KG1 (cell line): ENCODE results near the gene GLP1R.

Experiments
- DNase-seq: peaks from one replicate; lab custom pipeline; 2025; lab: John Stamatoyannopoulos, UW

The GLP1R gene

GRCh38 chr6:39044181-39044580, 4.4 kb upstream of the GLP1R start:
- no peak for DNase-seq

- DNase-seq = no peak
Measured at GRCh38 chr6:39047434-39048327, 900 bp upstream of the GLP1R start.

- no peak for DNase-seq
Measured at GRCh38 chr6:39049575-39050283, 1.1 kb downstream of the GLP1R start.

GRCh38 chr6:39050453-39051112, 2.0 kb downstream of the GLP1R start:
- no peak for DNase-seq

GRCh38 chr6:39051399-39052122, 3.0 kb downstream of the GLP1R start:
- DNase-seq = no peak

- no peak for DNase-seq
Measured at GRCh38 chr6:39053016-39053624, 4.5 kb downstream of the GLP1R start.

- no peak for DNase-seq
Measured at GRCh38 chr6:39053854-39054576, 5.4 kb downstream of the GLP1R start.

GRCh38 chr6:39054577-39055142, 6.1 kb downstream of the GLP1R start:
- DNase-seq = no peak

- DNase-seq = no peak
Measured at GRCh38 chr6:39055661-39056060, 7.1 kb downstream of the GLP1R start.

GRCh38 chr6:39056191-39056590, 7.6 kb downstream of the GLP1R start:
- DNase-seq = no peak

- no peak for DNase-seq
Measured at GRCh38 chr6:39056681-39057080, 8.1 kb downstream of the GLP1R start.

- DNase-seq = no peak
Measured at GRCh38 chr6:39057251-39058155, 8.9 kb downstream of the GLP1R start.

GRCh38 chr6:39058471-39059147, 10.0 kb downstream of the GLP1R start:
- DNase-seq = no peak

GRCh38 chr6:39059496-39060310, 11.1 kb downstream of the GLP1R start:
- no peak for DNase-seq

- DNase-seq = no peak
Measured at GRCh38 chr6:39060467-39061160, 12.0 kb downstream of the GLP1R start.

GRCh38 chr6:39061182-39061581, 12.6 kb downstream of the GLP1R start:
- DNase-seq = no peak

GRCh38 chr6:39061588-39061987, 13.0 kb downstream of the GLP1R start:
- DNase-seq = no peak
